Measurements from ENCODE around the gene INO80B.
"Not testable (repeated sequence)": the region's sequence is repeated elsewhere in the genome, so short reads cannot be mapped to it uniquely, and the experiment has no call there.

INO80B gene

DNA sequence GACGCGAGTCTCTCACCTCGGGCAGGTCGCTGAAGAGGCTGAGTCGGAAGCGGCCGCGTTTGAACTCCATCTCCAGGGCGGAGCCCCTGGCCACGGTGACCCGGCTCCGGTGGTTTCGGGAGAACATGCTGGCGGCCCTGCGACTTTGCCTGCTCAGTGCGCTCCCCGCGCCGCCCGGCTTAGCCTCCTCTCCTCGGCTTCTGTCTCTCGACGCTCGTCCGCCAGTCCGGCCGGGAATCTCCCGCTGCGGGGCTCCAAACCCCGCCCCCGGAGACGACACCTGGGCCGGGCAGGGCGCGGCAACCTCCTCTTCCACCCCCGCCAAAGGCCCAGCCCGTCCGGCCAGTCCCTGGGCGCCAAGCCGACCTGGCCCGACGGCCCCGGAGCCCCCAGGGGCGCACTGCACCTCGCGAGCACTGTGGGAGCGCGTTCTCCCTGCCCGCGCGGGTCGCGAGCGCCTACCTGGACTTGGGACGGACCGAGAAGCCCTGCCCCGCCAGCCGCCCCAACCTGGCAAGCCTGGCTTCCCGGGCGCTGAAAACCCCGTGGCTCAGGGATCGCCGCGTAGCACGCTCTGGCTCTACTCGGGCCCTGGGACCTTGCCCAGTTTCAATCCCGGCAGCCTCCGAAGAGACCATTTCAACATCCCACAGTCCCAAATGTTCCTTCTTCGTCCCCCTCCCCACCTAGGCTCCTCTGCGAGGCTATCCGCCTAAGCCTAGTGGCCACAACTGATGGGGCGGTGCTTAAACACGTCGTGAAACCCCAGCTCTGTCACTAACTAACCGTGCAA is 13.0 kb upstream of the INO80B start, which contains the start of gene RTKN:
Gene RTKN, minus strand, starts transcription at position 248 of the 793 bp plus-strand sequence. Its CDS starts 121 bp downstream, at position 127.
- H3K27ac ChIP-seq (ENCODE audit: low read depth, low read length): no peak within 1 kb of the TSS
- peaks cover 27% of the 10 kb centered on the region for H3K27me3 ChIP-seq (ENCODE audit: control insufficient read depth, low read length)
- TF ChIP-seq EZH2phosphoT487 (IDR thresholded peaks at IDR 0.05; ENCODE audit: borderline replicate concordance, low read length): 0 out of 2 replicates have a peak, but pooled peaks have one; percentile 42
- TF ChIP-seq, protein P1, sequence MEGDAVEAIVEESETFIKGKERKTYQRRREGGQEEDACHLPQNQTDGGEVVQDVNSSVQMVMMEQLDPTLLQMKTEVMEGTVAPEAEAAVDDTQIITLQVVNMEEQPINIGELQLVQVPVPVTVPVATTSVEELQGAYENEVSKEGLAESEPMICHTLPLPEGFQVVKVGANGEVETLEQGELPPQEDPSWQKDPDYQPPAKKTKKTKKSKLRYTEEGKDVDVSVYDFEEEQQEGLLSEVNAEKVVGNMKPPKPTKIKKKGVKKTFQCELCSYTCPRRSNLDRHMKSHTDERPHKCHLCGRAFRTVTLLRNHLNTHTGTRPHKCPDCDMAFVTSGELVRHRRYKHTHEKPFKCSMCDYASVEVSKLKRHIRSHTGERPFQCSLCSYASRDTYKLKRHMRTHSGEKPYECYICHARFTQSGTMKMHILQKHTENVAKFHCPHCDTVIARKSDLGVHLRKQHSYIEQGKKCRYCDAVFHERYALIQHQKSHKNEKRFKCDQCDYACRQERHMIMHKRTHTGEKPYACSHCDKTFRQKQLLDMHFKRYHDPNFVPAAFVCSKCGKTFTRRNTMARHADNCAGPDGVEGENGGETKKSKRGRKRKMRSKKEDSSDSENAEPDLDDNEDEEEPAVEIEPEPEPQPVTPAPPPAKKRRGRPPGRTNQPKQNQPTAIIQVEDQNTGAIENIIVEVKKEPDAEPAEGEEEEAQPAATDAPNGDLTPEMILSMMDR (IDR thresholded peaks at IDR 0.05; ENCODE audit: low read depth, low read length, poor library complexity, severe bottlenecking): no peak
- no peaks in the 10 kb centered on the region for H3K9me2 ChIP-seq (replicated peaks; ENCODE audit: control insufficient read depth, low read length)
- H3F3A ChIP-seq (ENCODE audit: control insufficient read depth, insufficient read depth): no peaks in the 10 kb centered on the region
- peak within 1 kb of the TSS; percentile 66 for H3K4me3 ChIP-seq (ENCODE audit: low read length)
- H3K4me1 ChIP-seq (ENCODE audit: control insufficient read depth, low read length): peaks cover 44% of the 10 kb centered on the region
- peak within 1 kb of the TSS; percentile 69 for H3K4me2 ChIP-seq (ENCODE audit: low read length)
- H4K20me1 ChIP-seq (ENCODE audit: control insufficient read depth, insufficient read depth, low read depth, low read length): no peaks in the 10 kb centered on the region
- H3K9me3 ChIP-seq (ENCODE audit: control insufficient read depth, insufficient read depth, low read length): no peaks in the 10 kb centered on the region
- H3K79me2 ChIP-seq (ENCODE audit: control insufficient read depth, low read length): no peaks in the 10 kb centered on the region
- H3K36me3 ChIP-seq (ENCODE audit: control insufficient read depth, low read length): no peaks in the 10 kb centered on the region

DNA sequence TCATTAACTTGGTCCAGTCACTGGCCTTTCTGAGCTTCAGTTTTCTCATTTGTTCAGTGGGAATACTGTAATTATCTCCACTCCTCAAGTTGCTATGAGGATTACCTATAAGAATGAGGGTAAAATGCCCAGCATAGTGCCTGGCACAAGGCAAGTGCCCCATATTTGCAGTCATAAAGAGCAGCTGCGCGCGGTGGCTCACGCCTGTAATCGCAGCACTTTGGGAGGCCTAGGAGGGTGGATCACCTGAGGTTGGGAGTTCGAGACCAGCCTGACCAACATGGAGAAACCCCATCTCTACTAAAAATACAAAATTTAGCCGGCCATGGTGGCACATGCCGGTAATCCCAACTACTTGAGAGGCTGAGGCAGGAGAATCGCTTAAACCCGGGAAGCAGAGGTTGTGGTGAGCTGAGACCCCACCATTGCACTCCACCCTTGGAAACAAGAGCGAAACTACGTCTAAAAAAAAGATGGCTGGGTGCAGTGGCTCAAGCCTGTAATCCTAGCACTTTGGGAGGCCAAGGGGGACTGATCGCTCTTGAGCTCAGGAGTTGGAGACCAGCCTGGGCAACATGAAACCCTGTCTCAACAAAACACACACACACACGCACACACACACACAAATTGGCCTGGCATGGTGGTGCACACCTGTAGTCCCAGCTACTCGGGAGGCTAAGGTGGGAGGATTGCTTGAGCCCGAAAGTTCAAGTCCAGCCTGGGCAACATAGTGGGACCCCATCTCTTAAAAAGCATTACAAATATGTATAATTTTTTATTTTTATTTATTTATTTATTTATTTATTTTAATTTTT is 12.2 kb upstream of the INO80B start:
- H3K4me2 ChIP-seq (ENCODE audit: low read length); H3F3A ChIP-seq (ENCODE audit: control insufficient read depth, insufficient read depth); H3K36me3 ChIP-seq (ENCODE audit: control insufficient read depth, low read length); H3K27ac ChIP-seq (ENCODE audit: low read depth, low read length); H4K20me1 ChIP-seq (ENCODE audit: control insufficient read depth, insufficient read depth, low read depth, low read length); H3K79me2 ChIP-seq (ENCODE audit: control insufficient read depth, low read length); H3K4me3 ChIP-seq (ENCODE audit: low read length); H3K9me3 ChIP-seq (ENCODE audit: control insufficient read depth, insufficient read depth, low read length); H3K9me2 ChIP-seq (replicated peaks; ENCODE audit: control insufficient read depth, low read length): not testable (repeated sequence)
- Histone ChIP-seq H3K27me3 (ENCODE audit: control insufficient read depth, low read length) (peaks cover 31% of the 10 kb centered on the region), H3K4me1 (ENCODE audit: control insufficient read depth, low read length) (peaks cover 37% of the 10 kb centered on the region)

DNA sequence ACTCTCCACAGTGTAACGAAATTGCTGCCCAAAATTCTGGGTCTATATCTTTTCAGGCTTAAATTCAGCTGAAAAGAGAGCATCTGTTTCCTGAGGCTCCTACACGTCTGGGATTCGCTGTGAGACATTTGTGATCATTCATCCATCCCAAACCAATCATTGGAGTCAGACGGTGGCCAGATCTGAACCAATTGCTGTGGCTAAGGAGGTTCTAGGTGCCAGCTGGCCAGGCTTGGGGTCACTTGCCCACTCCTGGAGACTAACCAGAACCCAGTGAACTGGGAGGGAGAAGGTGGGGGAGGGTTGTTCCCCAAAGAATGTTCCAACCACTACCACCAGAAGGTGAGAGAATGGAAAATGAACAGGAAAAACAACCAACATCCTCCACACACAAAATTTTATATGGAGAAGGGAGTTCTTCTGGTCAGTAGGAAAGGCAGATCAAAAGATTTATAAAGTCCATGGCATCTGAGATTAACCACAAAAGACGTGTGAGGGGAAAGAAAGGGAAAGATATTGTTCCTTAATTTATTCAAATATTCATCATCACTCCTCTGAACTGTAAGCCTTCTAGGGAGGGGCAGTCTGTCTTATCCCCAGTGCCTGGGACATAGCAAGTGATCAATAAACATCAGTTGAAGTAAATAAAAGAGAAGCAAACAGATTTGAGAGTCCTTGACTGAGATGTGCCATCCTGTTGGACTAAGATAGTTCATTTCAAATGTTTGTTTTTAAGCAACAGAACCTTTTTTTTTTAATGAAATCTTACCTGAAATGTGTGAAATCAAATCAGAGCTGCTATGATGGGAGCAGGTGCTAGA is 10.2 kb upstream of the INO80B start:
- peak overlapping the region; percentile 33 for H3K4me2 ChIP-seq (ENCODE audit: low read length)
- H3K27ac ChIP-seq (ENCODE audit: low read depth, low read length): no peak overlapping the region
- peaks cover 30% of the 10 kb centered on the region for H3K4me1 ChIP-seq (ENCODE audit: control insufficient read depth, low read length)

More for the DNA sequence above, 10.2 kb upstream of the INO80B start:
- Histone ChIP-seq H3K79me2 (ENCODE audit: control insufficient read depth, low read length) (no peaks in the 10 kb centered on the region), H4K20me1 (ENCODE audit: control insufficient read depth, insufficient read depth, low read depth, low read length) (no peaks in the 10 kb centered on the region), H3K9me2 (replicated peaks; ENCODE audit: control insufficient read depth, low read length) (no peaks in the 10 kb centered on the region), H3K36me3 (ENCODE audit: control insufficient read depth, low read length) (no peaks in the 10 kb centered on the region), H3F3A (ENCODE audit: control insufficient read depth, insufficient read depth) (no peaks in the 10 kb centered on the region), H3K27me3 (ENCODE audit: control insufficient read depth, low read length) (peaks cover 31% of the 10 kb centered on the region), H3K4me3 (ENCODE audit: low read length) (peak overlapping the region; percentile 16; the same call in 1 of the 2 replicates), H3K9me3 (ENCODE audit: control insufficient read depth, insufficient read depth, low read length) (no peaks in the 10 kb centered on the region)
- no peak for TF ChIP-seq EZH2phosphoT487 (IDR thresholded peaks at IDR 0.05; ENCODE audit: borderline replicate concordance, low read length)
- TF ChIP-seq, protein P1 (IDR thresholded peaks at IDR 0.05; ENCODE audit: low read depth, low read length, poor library complexity, severe bottlenecking): no peak
